ENCODE data around the gene ENTPD8. TPM values are rescaled to one million over a fixed set of nuclear protein-coding genes. Genes with fewer than 3 reads are reported as not detected.

ENTPD8 gene
- total and polyA plus RNA-seq, 9 donors: 0.18 to 1.2 (median 0.39) TPM

DNA sequence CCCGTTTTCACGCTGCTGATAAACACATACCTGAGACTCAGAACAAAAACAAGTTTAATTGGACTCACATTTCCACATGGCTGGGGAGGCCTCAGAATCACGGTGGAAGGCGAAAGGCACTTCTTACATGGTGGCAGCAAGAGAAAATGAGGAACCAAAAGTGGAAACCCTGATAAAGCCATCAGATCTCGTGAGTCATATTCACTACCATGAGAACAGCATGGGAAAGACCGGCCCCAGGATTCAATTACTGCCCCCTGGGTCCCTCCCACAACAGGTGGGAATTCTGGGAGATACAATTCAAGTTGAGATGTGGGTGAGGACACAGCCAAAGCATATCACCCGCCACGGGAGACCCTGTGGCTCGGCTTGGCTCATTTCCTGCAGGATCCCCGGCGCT lies 38.4 kb downstream of the ENTPD8 start:
- Histone ChIP-seq H3K27me3 (ENCODE audit: control insufficient read depth, insufficient read depth, low read length) (peaks cover 8% of the 10 kb centered on the region), H3K9me3 (replicated peaks; ENCODE audit: control insufficient read depth, low read depth, low read length) (no peaks in the 10 kb centered on the region), H3K27ac (ENCODE audit: low read length) (no peak overlapping the region), H3K36me3 (ENCODE audit: control insufficient read depth, insufficient read depth, low read length) (peaks cover 3% of the 10 kb centered on the region), H3K4me3 (ENCODE audit: low read length) (no peak overlapping the region), H3K4me1 (ENCODE audit: control insufficient read depth, insufficient read depth, low read length) (peaks cover 20% of the 10 kb centered on the region)
- 82% methylated on average over 4 of the region's 11 CpGs for WGBS (ENCODE audit: insufficient coverage)
- DNase-seq: no peak

DNA sequence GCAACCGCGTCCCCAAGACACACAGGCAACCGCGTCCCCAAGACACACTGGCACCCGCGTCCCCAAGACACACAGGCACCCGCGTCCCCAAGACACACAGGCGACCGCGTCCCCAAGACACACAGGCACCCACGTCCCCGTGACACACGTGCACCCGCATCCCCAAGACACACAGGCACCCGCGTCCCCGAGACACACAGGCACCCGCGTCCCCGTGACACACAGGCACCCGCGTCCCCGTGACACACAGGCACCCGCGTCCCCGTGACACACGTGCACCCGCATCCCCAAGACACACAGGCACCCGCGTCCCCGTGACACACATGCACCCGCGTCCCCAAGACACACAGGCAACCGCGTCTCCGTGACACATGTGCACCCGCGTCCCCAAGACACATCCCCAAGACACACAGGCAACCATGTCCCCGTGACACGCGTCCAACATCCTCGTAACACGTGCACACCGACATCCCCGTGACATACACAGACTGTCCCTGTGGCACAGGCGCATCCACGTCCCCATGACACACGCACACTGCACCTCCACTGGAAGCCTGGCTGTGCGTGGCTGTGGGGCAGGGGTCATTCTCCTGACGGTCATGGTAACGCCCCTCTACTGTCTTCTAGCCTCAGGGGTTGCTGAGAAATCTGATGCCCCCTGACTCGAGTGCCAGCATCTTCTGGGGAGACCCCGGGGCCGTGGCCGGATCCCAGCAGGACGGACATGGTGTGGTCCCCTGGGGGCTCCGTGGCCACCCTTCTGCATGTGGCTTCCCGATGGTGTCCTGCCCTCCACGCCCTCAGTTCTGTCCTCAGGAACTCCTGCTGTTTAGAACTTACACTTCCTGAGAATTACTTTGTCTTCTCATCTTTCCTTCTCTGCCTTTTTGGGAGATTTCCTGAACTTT lies 42.3 kb downstream of the ENTPD8 start:
- no peak overlapping the region for H3K4me3 ChIP-seq (ENCODE audit: low read length)
- H3K27me3 ChIP-seq (ENCODE audit: control insufficient read depth, insufficient read depth, low read length): no peaks in the 10 kb centered on the region
- H3K36me3 ChIP-seq (ENCODE audit: control insufficient read depth, insufficient read depth, low read length): peaks cover 8% of the 10 kb centered on the region
- no peaks in the 10 kb centered on the region for H3K9me3 ChIP-seq (replicated peaks; ENCODE audit: control insufficient read depth, low read depth, low read length)
- no peak overlapping the region for H3K27ac ChIP-seq (ENCODE audit: low read length)
- 95% methylated on average over 59 of the region's 60 CpGs for WGBS (ENCODE audit: insufficient coverage)
- peaks cover 10% of the 10 kb centered on the region for H3K4me1 ChIP-seq (ENCODE audit: control insufficient read depth, insufficient read depth, low read length)
- DNase-seq: no peak

DNA sequence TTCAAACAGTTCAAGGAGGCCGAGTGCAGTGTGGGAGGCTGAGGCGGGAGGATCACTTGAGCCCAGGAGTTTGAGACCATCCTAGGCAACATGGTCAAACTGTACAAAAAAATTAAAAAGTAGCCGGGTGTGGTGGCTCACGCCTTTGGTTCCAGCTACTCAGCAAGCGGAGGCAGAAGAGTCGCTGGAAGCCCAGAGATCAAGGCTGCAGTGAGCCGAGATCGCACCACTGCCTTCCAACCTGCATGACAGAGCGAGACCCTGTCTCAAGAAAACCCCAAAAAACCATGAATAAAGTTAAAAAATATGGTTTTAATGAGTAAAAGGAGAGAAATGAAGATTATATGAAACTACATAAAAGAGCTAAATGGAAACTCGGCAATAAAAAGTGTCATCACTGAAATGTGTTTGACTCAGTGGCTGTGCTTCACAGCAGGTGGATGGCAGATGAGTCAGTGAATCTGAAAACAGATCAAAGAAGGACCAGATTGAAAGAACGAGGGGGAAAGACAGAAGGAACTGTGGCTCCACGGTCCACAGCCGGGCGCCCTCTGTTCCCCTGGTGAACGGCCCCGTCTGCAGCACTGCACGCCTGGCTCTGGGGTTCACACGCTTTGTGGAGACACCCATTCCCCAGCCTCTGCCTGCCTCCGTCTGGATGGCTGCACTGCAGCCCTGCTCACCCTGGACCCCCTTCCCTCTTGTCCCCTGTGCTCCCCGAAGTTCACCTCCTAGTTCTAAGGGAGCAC lies 43.3 kb downstream of the ENTPD8 start:
- DNase-seq: no peak
- no peak overlapping the region for H3K27ac ChIP-seq (ENCODE audit: low read length)
- H3K27me3 ChIP-seq (ENCODE audit: control insufficient read depth, insufficient read depth, low read length): no peaks in the 10 kb centered on the region
- 97% methylated on average over 11 of the region's 20 CpGs for WGBS (ENCODE audit: insufficient coverage)
- peaks cover 7% of the 10 kb centered on the region for H3K4me1 ChIP-seq (ENCODE audit: control insufficient read depth, insufficient read depth, low read length)
- no peaks in the 10 kb centered on the region for H3K9me3 ChIP-seq (replicated peaks; ENCODE audit: control insufficient read depth, low read depth, low read length)
- no peak overlapping the region for H3K4me3 ChIP-seq (ENCODE audit: low read length)
- peaks cover 8% of the 10 kb centered on the region for H3K36me3 ChIP-seq (ENCODE audit: control insufficient read depth, insufficient read depth, low read length)

DNA sequence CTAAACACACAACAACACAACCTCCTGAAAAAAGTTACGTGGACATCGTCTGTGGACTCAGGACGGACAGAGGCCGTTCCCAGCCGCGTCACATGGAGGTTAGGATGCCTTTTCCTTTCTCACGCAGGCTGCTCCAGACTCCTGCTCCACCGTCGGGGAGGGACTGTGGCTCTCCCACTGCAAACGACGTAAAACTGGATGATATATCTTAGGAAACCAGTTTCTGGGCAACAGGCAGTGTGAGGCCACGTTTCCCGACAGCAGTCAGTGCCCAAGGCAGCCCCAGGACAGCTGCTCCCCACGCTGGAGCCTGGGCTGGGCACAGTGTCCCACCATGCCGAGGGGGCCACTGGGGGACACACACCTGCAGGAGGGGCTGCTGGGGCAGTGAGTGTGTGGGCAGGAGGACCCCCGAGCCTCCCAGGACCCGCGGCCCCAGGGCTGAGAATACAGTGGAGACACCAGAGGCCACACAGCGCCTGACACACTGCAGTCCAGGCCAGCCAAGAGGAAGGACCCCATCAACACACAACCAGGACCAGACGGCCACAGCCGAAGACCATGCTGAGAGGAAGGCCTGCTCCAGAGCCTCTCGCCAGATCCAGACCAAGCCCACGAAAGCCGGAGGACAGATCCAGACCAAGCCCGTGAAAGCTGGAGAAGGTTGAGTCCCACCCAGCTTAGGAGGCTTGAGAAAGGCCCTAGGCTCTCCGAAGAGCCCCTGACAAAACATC lies 44.4 kb downstream of the ENTPD8 start:
- Histone ChIP-seq H3K36me3 (ENCODE audit: control insufficient read depth, insufficient read depth, low read length) (peaks cover 13% of the 10 kb centered on the region), H3K9me3 (replicated peaks; ENCODE audit: control insufficient read depth, low read depth, low read length) (no peaks in the 10 kb centered on the region), H3K27me3 (ENCODE audit: control insufficient read depth, insufficient read depth, low read length) (no peaks in the 10 kb centered on the region), H3K4me1 (ENCODE audit: control insufficient read depth, insufficient read depth, low read length) (peaks cover 3% of the 10 kb centered on the region), H3K27ac (ENCODE audit: low read length) (no peak overlapping the region), H3K4me3 (ENCODE audit: low read length) (no peak overlapping the region)
- DNase-seq: no peak
- WGBS (ENCODE audit: insufficient coverage): 88% methylated on average over 23 of the region's 26 CpGs

DNA sequence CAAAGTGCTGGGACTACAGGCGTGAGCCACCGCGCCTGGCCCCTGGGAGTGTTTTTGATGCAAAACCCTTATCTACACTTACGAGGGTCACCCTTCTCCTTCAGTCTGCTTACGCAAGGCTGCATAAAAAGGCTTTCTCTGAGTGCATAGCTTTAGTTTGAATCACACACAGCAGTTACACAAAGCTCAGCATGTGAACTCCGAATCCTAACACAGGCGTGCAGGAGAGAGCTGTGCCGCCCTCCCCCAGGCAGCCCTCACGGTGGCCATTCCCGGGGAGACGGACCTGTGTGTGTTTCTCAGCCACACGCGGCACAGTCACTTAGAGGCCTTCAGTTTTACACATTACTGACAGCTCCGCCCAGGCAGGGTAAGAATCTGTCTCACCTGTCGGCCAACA lies 44.9 kb downstream of the ENTPD8 start:
- Histone ChIP-seq H3K27me3 (ENCODE audit: control insufficient read depth, insufficient read depth, low read length) (no peaks in the 10 kb centered on the region), H3K27ac (ENCODE audit: low read length) (no peak overlapping the region), H3K4me1 (ENCODE audit: control insufficient read depth, insufficient read depth, low read length) (peaks cover 6% of the 10 kb centered on the region), H3K9me3 (replicated peaks; ENCODE audit: control insufficient read depth, low read depth, low read length) (no peaks in the 10 kb centered on the region), H3K4me3 (ENCODE audit: low read length) (no peak overlapping the region), H3K36me3 (ENCODE audit: control insufficient read depth, insufficient read depth, low read length) (peaks cover 13% of the 10 kb centered on the region)
- DNase-seq: no peak
- 89% methylated on average over 14 of the region's 15 CpGs for WGBS (ENCODE audit: insufficient coverage)

DNA sequence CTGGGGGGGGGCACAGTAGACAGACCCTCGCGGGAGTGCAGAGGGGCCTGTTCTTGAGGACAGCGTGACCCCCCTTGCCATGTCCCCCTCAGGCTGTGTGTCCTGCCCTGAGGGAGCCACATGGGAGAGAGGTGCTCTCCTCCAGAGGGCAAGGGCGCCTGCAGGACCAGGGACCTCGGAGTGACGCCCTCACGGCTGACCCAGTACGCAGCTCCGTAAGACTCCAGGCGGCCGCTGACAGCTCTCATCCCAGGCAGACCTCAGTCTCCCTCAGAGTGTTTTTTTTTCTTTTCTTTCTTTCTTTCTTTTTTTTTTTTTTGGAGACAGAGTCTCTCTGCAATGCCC lies 45.5 kb downstream of the ENTPD8 start:
- Histone ChIP-seq H3K27ac (ENCODE audit: low read length) (no peak overlapping the region), H3K4me3 (ENCODE audit: low read length) (no peak overlapping the region), H3K27me3 (ENCODE audit: control insufficient read depth, insufficient read depth, low read length) (no peaks in the 10 kb centered on the region), H3K36me3 (ENCODE audit: control insufficient read depth, insufficient read depth, low read length) (peaks cover 13% of the 10 kb centered on the region), H3K9me3 (replicated peaks; ENCODE audit: control insufficient read depth, low read depth, low read length) (no peaks in the 10 kb centered on the region), H3K4me1 (ENCODE audit: control insufficient read depth, insufficient read depth, low read length) (peaks cover 12% of the 10 kb centered on the region)
- no peak for DNase-seq
- 87% methylated on average over 8 of the region's 11 CpGs for WGBS (ENCODE audit: insufficient coverage)

DNA sequence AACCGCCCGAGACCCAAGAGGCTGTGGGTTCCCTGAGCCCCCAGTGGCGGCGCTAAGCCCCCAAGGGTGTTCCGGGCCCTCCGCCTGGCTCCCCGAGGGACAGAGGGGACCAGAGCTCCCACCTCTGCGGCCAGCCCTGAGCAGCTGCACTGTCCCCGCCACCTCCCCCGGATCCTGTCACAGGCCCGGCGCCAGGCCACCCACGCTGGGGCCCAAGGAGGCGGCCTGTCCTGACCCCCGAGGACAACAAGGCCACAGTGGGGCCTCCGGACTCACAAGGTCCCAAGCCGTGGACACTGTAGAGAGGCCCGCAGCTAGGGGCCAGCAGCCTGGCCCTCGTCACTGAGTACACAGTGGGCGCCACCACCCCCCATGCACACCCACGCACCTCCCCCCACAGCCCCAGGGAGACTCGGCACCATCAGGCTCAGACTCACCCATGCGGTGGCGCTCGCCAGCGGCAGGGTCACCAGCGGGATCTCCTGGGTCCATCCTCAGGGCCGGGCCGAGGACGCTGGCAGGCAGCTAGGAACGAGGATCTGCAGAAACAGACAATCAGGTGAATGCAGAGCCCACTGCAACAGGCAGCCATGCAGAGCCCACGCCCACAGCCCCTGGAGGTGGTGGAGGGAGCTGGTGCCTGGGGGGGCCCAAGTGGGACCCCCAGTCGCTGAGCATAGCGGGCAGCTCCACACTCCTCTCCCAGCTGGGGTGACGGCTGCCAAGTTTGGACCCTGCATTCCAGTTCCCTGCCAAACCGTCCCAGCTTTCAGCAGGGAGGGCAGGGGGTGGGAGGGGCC lies 46.1 kb downstream of the ENTPD8 start:
- H3K36me3 ChIP-seq (ENCODE audit: control insufficient read depth, insufficient read depth, low read length): peaks cover 13% of the 10 kb centered on the region
- H3K4me1 ChIP-seq (ENCODE audit: control insufficient read depth, insufficient read depth, low read length): peaks cover 15% of the 10 kb centered on the region
- H3K9me3 ChIP-seq (replicated peaks; ENCODE audit: control insufficient read depth, low read depth, low read length): no peaks in the 10 kb centered on the region
- no peak for DNase-seq
- WGBS (ENCODE audit: insufficient coverage): 80% methylated on average over 29 of the region's 36 CpGs
- H3K27ac ChIP-seq (ENCODE audit: low read length): no peak overlapping the region
- H3K27me3 ChIP-seq (ENCODE audit: control insufficient read depth, insufficient read depth, low read length): no peaks in the 10 kb centered on the region
- H3K4me3 ChIP-seq (ENCODE audit: low read length): no peak overlapping the region

DNA sequence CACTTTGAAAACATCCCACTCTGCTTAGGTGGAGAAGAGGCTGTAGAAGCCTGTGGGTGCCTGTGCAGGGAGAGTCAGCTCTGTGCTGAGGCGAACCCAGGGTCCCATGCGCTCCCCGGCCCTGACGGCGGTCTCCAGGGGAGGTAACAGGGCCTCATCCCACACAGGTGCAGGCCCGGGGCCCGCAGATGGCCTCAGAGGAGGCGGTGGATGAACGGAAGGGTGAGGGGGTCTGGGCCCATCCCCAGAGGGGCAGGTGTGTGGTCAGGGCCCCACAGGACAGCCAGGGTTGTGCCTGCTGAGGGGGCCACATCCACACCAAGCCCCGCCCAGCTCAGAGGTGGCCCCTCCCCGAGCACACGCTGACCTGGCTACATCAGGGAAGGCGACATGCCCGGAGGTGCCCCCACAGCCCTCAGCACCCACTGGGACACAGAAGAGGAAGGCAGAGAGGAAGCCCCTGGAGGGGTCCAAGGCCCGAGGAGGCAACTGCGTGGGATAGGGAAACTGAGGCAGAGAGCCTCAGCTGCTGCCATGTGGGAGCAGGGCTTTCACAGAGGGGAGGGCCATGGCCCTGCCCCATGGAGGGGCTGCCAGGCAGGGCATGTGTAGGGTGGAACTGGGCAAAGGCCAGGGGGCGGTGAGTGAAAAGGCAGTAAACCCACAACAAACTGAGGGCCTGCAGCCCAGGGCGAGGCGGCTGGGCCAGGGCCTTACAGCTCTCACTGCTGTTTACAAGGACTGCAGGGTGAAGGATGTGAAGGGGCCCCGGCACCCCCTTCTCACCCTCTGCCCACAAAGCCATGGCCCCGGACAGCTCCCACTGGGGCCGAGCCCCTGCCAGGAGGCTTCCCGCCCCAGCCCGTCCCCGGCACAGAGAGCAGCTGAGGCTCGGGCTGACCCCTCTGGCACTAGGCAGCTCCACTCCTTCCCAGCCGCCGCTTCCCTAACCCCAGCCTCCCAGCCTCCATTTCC lies 47.7 kb downstream of the ENTPD8 start:
- no peaks in the 10 kb centered on the region for H3K27me3 ChIP-seq (ENCODE audit: control insufficient read depth, insufficient read depth, low read length)
- H3K36me3 ChIP-seq (ENCODE audit: control insufficient read depth, insufficient read depth, low read length): peaks cover 10% of the 10 kb centered on the region
- WGBS (ENCODE audit: insufficient coverage): 88% methylated on average over 18 of the region's 28 CpGs
- H3K9me3 ChIP-seq (replicated peaks; ENCODE audit: control insufficient read depth, low read depth, low read length): no peaks in the 10 kb centered on the region
- peaks cover 20% of the 10 kb centered on the region for H3K4me1 ChIP-seq (ENCODE audit: control insufficient read depth, insufficient read depth, low read length)
- H3K4me3 ChIP-seq (ENCODE audit: low read length): no peak overlapping the region
- H3K27ac ChIP-seq (ENCODE audit: low read length): no peak overlapping the region
- no peak for DNase-seq
